NCI-H524 treated with DMSO at 0.1 percent for 48 hours (cell line): ENCODE measurements around the gene ACVR1.
"Not testable (repeated sequence)": the region's sequence is repeated elsewhere in the genome, so short reads cannot be mapped to it uniquely, and the experiment has no call there.

ENCODE experiments used
- DNase-seq: peaks from one replicate; lab custom pipeline; 2025; lab: John Stamatoyannopoulos, UW

Gene ACVR1

GRCh38 chr2:157893611-157894010 lies 17.5 kb upstream of the ACVR1 start:
- DNase-seq = no peak

- DNase-seq = no peak
Measured at GRCh38 chr2:157891643-157892041, 15.5 kb upstream of the ACVR1 start.

GRCh38 chr2:157890969-157891642 lies 15.0 kb upstream of the ACVR1 start:
- DNase-seq = no peak

- DNase-seq = no peak
Measured at GRCh38 chr2:157887946-157888345, 11.8 kb upstream of the ACVR1 start.

- DNase-seq = not testable (repeated sequence)
Measured at GRCh38 chr2:157884533-157884932, 8.4 kb upstream of the ACVR1 start.

GRCh38 chr2:157880927-157881326 lies 4.8 kb upstream of the ACVR1 start:
- no peak for DNase-seq

- no peak for DNase-seq
Measured at GRCh38 chr2:157877761-157878400, 1.8 kb upstream of the ACVR1 start.

- DNase-seq = no peak
Measured at GRCh38 chr2:157876786-157877138, 632 bp upstream of the ACVR1 start.

GRCh38 chr2:157875641-157876065 lies 477 bp downstream of the ACVR1 start:
- no peak for DNase-seq

- DNase-seq = no peak
Measured at GRCh38 chr2:157874997-157875640, 1.0 kb downstream of the ACVR1 start.

GRCh38 chr2:157874348-157874747 lies 1.8 kb downstream of the ACVR1 start:
- no peak for DNase-seq

- DNase-seq = no peak
Measured at GRCh38 chr2:157872791-157873190, 3.3 kb downstream of the ACVR1 start.

GRCh38 chr2:157871415-157871814 lies 4.7 kb downstream of the ACVR1 start:
- DNase-seq = no peak

GRCh38 chr2:157868993-157869392 lies 7.1 kb downstream of the ACVR1 start:
- DNase-seq = no peak

- no peak for DNase-seq
Measured at GRCh38 chr2:157867703-157868102, 8.4 kb downstream of the ACVR1 start.

- DNase-seq = no peak
Measured at GRCh38 chr2:157866666-157867642, 9.2 kb downstream of the ACVR1 start.

- no peak for DNase-seq
Measured at GRCh38 chr2:157866202-157866601, 9.9 kb downstream of the ACVR1 start.

GRCh38 chr2:157864857-157865430 lies 11.2 kb downstream of the ACVR1 start:
- DNase-seq = no peak

GRCh38 chr2:157858846-157859245 lies 17.3 kb downstream of the ACVR1 start:
- no peak for DNase-seq

- no peak for DNase-seq
Measured at GRCh38 chr2:157857881-157858280, 18.2 kb downstream of the ACVR1 start.

GRCh38 chr2:157856187-157856515 lies 20.0 kb downstream of the ACVR1 start:
- DNase-seq = no peak

GRCh38 chr2:157853820-157854219 lies 22.3 kb downstream of the ACVR1 start:
- no peak for DNase-seq
